Breast epithelium (tissue), 3 donors: Measurements from ENCODE around the gene PBX3.

ENCODE experiments used
- CTCF ChIP-seq, 3 donors: fragments of 450-650 bp; IDR thresholded peaks; one replicate each; pipeline ENCODE4 v1.5.1; 2016 to 2017; ENCODE audit warnings: antibody characterized with exemption in 3 of 3, mild to moderate bottlenecking in 3 of 3, moderate library complexity in 3 of 3
- POLR2A ChIP-seq: fragments of 450-650 bp; IDR thresholded peaks from one replicate; pipeline ENCODE4 v1.6.1; 2016; ENCODE audit warnings: antibody characterized with exemption, mild to moderate bottlenecking, moderate library complexity

- no peak for TF ChIP-seq CTCF (IDR thresholded peaks at IDR 0.05)
- TF ChIP-seq POLR2A, result no peak
Observed at GRCh38 chr9:125839317-125839716, 92.1 kb downstream of the PBX3 start.
